GM12874 (cell line): ENCODE data around the gene GPR4.

ENCODE experiments used
- TF ChIP-seq, protein P1 (sequence below): IDR thresholded peaks from 2 replicates; pipeline ENCODE4 v1.5.1; 2011; ENCODE audit warnings: low read depth, mild to moderate bottlenecking, control low read depth, low read length, moderate library complexity; ENCODE audit not compliant: insufficient read depth

Gene GPR4

DNA sequence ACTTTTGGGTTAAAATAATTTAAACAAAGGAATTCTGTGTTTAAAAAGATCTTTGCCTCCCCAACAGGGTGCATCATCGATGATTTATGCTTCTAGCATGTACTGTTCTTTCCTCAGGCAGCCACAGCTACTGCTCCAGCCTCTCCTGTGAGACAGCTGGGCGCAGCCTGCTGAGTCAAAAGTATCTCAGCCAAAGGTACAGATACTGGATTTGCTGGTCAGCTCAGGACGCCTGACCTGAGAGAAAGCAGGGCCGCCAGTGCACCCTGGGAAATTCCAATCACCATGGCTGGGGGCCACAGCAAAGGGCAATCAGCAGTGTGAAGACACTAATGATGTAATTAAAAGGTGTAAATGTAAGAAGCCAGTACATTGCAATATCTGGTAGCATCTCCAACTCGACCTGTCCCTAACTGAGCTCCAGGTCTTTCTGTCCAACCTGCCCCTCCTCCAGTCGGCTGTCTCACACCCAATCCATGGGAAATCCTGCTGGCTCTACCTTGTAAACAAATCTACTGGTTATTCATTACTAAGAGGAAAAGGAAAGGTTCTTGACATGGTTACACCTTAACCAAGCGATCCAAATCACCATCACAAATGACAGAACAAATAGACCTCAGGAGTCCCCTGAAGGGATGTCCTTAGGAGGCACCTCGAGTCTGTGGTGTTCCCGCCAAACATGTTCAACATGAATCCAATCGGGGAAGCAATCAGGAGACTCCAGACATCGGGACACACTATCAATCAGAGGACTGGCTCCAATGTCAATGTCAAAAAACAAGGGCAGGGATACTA, 24.7 kb downstream of the GPR4 start:
- TF ChIP-seq, protein P1, sequence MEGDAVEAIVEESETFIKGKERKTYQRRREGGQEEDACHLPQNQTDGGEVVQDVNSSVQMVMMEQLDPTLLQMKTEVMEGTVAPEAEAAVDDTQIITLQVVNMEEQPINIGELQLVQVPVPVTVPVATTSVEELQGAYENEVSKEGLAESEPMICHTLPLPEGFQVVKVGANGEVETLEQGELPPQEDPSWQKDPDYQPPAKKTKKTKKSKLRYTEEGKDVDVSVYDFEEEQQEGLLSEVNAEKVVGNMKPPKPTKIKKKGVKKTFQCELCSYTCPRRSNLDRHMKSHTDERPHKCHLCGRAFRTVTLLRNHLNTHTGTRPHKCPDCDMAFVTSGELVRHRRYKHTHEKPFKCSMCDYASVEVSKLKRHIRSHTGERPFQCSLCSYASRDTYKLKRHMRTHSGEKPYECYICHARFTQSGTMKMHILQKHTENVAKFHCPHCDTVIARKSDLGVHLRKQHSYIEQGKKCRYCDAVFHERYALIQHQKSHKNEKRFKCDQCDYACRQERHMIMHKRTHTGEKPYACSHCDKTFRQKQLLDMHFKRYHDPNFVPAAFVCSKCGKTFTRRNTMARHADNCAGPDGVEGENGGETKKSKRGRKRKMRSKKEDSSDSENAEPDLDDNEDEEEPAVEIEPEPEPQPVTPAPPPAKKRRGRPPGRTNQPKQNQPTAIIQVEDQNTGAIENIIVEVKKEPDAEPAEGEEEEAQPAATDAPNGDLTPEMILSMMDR: no peak

DNA sequence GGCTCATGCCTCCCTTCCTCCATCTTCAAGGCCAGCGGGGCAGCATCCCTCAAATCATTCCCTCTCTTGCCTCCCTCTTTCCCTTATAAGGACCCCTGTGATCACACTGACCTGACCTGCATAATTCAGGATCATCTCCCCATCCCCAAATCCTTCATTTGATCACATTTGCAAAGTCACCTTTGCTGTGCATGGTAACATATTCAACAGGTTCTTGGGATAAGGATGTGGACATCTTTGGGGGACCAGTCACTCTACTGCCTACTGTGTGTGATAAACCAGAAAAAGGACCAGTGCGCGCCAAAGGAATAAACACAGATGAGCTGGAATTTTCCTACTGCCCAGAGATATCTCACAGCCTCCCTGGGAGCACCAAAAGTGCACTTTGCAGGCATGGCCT, 25.3 kb downstream of the GPR4 start:
- TF ChIP-seq, protein P1: no peak

DNA sequence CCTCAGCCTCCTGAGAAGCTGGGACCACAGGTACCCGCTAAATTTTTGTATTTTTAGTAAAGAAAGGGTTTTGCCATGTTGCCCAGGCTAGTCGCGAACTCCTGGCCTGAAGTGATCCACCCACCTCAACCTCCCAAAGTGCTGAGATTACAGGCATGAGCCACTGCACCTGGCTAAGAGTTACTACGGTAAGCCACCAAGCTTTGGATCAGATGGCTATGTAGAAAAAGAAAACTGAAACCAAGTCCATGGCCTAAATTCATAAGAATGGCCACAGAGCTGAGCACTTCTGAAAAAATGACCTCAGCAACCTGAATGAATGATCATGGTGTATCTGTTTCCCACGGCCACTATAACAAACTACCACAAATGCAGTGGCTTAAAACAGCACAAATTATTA, 26.8 kb downstream of the GPR4 start:
- TF ChIP-seq, protein P1: no peak

DNA sequence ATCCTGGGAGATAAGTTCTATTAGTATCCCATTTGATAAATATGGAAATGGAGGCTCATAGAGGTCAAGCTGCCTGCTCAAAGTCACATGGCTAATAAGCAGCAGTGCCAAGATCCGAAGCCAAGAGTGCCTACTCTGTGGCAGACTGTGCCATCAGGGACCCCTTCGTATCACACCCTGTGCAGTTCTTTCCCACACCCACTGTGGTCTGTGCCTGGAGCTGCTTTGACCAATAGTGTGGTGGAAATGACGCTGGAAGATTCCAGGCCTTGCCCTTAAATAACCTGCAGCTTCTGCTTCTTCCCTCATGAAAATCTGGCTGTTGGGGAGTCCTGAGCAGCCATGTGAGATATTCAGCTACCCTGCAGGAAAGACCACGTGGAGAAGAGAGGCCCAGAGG, 27.5 kb downstream of the GPR4 start:
- TF ChIP-seq, protein P1: no peak

DNA sequence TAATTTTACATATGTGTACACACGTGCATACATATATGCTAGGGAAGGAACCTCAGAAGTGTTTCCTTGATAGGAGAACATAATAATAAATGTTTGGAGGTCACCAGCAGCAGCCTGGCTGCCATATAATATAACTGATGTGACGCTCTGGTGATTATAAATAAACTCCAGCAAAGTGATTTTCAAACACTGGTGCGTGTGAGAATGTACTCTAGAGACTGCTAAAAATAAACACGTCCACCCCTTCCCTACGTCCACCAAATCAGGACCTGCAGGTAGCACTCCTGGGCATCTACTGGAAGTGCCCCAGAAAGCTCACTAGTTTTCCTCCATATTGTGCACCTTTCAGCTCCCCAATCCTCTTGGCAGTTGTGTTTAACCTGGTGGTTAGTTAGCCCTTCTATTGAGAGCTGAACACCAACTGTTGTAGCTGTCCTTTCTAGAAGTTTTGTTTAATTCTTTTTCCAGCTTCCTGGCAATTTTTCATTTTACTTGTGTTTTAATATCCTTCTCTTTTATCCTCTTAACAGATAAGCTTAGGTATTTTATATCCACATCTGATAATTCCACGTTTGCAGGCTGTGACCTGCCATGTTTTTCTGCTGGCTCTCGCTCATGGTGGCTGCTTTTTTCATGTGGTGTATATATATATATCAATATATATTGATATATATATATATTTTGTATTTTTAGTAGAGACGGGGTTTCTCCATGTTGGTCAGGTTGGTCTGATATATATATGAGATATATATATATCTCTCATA, 30.4 kb downstream of the GPR4 start:
- TF ChIP-seq, protein P1: no peak

DNA sequence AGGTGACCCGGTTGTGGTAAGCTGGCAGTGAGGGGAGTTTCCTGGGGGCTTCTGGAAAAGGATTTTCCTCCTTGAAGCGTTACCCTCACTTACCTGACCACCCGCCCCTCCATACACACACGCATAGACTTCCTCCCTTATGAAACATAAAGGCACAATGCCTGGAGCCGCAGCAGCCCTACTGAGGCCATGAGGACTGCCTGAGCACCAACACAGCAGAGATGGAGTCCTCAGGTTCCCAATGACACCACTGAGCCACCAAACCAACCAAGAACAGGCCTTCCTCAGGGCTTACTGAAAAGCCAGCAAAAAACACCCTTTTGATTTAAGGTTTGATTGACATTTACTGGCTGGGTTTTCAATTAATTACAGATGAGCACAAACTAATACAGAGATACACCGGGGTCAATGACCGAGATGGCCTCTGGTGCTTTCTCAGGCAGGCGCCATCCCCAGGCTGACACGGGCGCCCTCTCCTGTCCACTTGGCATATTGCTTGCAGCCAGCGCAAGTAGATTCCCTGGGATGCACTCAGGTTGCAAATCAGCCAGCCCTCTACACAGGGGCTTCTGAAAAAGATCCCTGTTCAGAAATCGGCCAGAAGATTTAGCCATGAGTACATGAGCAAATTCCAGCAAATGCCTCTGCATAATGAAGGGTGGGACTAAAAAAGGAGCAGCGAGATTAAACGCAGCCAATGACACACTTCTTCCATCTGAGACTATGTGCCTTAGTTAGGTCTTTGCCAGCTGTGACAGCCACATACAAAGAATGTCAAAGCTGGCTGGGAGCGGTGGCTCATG, 32.2 kb downstream of the GPR4 start:
- TF ChIP-seq, protein P1: peak; percentile 64

DNA sequence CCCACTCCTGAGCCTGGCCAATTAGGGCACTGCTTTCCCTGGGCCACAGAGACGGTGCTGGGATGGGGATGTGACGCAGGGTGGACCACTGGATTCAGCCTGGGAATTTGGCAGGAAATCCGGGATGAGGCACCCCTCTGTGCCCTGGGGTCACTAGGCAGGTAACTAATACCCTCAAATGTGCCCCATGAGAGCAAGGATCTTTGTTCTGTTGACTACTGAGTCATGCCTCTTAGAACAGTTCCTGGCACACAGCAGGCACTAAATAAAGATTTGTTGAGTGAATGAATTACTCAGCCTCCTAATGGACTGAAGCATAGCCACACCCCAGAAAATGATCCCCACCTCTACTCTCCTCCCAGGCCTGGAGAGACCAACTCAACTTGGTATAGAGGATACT, 33.3 kb downstream of the GPR4 start:
- TF ChIP-seq, protein P1: no peak
